Neural cell (in vitro differentiated cells): ENCODE data around the gene SUPT20HL2. TPM values are rescaled to one million over a fixed set of nuclear protein-coding genes. Genes with fewer than 3 reads are reported as not detected.

Experiments
- H2AFZ ChIP-seq: fragments of 200-600, 300-800 bp; sonication (generic), shearing (Covaris generic); 2 replicates; pipeline ENCODE4 v1.6.0; 2014; ENCODE audit warnings: low read depth, mild to moderate bottlenecking, antibody characterized with exemption, low read length, moderate library complexity
- H3F3A ChIP-seq: fragments of 200-600 bp; shearing (Covaris generic); 2 replicates; pipeline ENCODE4 v1.6.1; 2016; ENCODE audit warnings: mild to moderate bottlenecking, moderate library complexity, mixed read lengths, antibody characterized with exemption, low read length; ENCODE audit not compliant: insufficient read depth, poor library complexity, severe bottlenecking
- H3K27ac ChIP-seq: fragments of 200-600, 300-800 bp; sonication (generic), shearing (Covaris generic); 2 replicates; pipeline ENCODE4 v1.5.1; 2014; ENCODE audit warnings: mild to moderate bottlenecking, low read length, moderate library complexity
- H3K27me3 ChIP-seq: fragments of 300-800, 200-600 bp; sonication (generic), shearing (Covaris generic); 2 replicates; pipeline ENCODE4 v1.6.0; 2014; ENCODE audit warnings: mild to moderate bottlenecking, low read depth, low read length, moderate library complexity; ENCODE audit not compliant: insufficient read depth
- H3K36me3 ChIP-seq: fragments of 300-800, 200-600 bp; sonication (generic), shearing (Covaris generic); 2 replicates; pipeline ENCODE4 v1.5.1; 2014; ENCODE audit warnings: mild to moderate bottlenecking, antibody characterized with exemption, low read length, moderate library complexity; ENCODE audit not compliant: insufficient read depth
- H3K4me2 ChIP-seq: fragments of 300-800, 200-600 bp; sonication (generic), shearing (Covaris generic); 2 replicates; pipeline ENCODE4 v1.6.0; 2014; ENCODE audit warnings: mild to moderate bottlenecking, low read length
- H3K4me3 ChIP-seq: fragments of 300-800, 200-600 bp; sonication (generic), shearing (Covaris generic); 2 replicates; pipeline ENCODE4 v1.5.1; 2014; ENCODE audit warnings: mild to moderate bottlenecking, low read length, moderate library complexity
- H3K79me2 ChIP-seq: fragments of 200-600 bp; shearing (Covaris generic); replicated peaks from 2 replicates; pipeline ENCODE4 v1.6.0; 2014; ENCODE audit warnings: mild to moderate bottlenecking, low read length, moderate library complexity; ENCODE audit not compliant: insufficient read depth
- H3K9ac ChIP-seq: fragments of 300-800, 200-600 bp; sonication (generic), shearing (Covaris generic); 2 replicates; pipeline ENCODE4 v1.6.1; 2016; ENCODE audit warnings: mild to moderate bottlenecking, low read length, mixed read lengths
- H3K9me2 ChIP-seq: fragments of 200-600 bp; shearing (Covaris generic); 2 replicates; pipeline ENCODE4 v1.6.1; 2016; ENCODE audit warnings: mild to moderate bottlenecking, low read length, mixed read lengths; ENCODE audit not compliant: insufficient read depth
- H3K9me3 ChIP-seq: fragments of 200-600, 300-800 bp; sonication (generic), shearing (Covaris generic); 2 replicates; pipeline ENCODE4 v1.6.1; 2016; ENCODE audit warnings: mild to moderate bottlenecking, mixed run types, low read length, moderate library complexity, mixed read lengths
- H4K20me1 ChIP-seq: fragments of 200-600 bp; shearing (Covaris generic); 2 replicates; pipeline ENCODE4 v1.6.1; 2016; ENCODE audit warnings: mild to moderate bottlenecking, mixed run types; ENCODE audit not compliant: insufficient read depth
- CTCF ChIP-seq: fragments of 450-650 bp; IDR thresholded peaks from 2 replicates; pipeline ENCODE4 v1.5.1; 2014; ENCODE audit warnings: antibody characterized with exemption, mild to moderate bottlenecking, moderate library complexity; ENCODE audit not compliant: poor library complexity, severe bottlenecking
- EP300 ChIP-seq: fragments of 450-650 bp; conservative IDR thresholded peaks from 2 replicates; pipeline ENCODE4 v1.6.1; 2014; ENCODE audit warnings: antibody characterized with exemption, mild to moderate bottlenecking, moderate library complexity; ENCODE audit not compliant: poor library complexity, severe bottlenecking
- EZH2 ChIP-seq: fragments of 200-600, 300-800 bp; shearing (Covaris generic), sonication (generic); IDR thresholded peaks from 2 replicates; pipeline ENCODE4 v1.6.1; 2014; ENCODE audit warnings: antibody characterized with exemption, low read length, borderline replicate concordance, mild to moderate bottlenecking; ENCODE audit not compliant: insufficient read depth, poor library complexity, severe bottlenecking
- MXI1 ChIP-seq: fragments of 450-650 bp; conservative IDR thresholded peaks from 2 replicates; pipeline ENCODE4 v1.6.1; 2014; ENCODE audit warnings: antibody characterized with exemption, mild to moderate bottlenecking; ENCODE audit not compliant: poor library complexity, severe bottlenecking
- POLR2AphosphoS5 ChIP-seq: IDR thresholded peaks from 2 replicates; pipeline ENCODE4 v1.6.1; 2012
- RAD21 ChIP-seq: fragments of 450-650 bp; conservative IDR thresholded peaks from 2 replicates; pipeline ENCODE4 v1.6.1; 2014; ENCODE audit warnings: antibody characterized with exemption, mild to moderate bottlenecking, moderate library complexity
- REST ChIP-seq: IDR thresholded peaks from 2 replicates; pipeline ENCODE4 v1.6.1; 2012; ENCODE audit warnings: borderline replicate concordance
- TAF1 ChIP-seq: IDR thresholded peaks from 2 replicates; pipeline ENCODE4 v1.6.1; 2012; ENCODE audit warnings: low read depth
- polyA plus RNA-seq: library from polyadenylated mRNA; depleted of rRNA; stranded (reverse); fragments of >200 nt; gene quantifications from 2 replicates; pipeline ENCODE4 v1.2.3, GENCODE V29; 2014

The SUPT20HL2 gene
- polyA plus RNA-seq, 1 donor from 2014 or later: not detected

GRCh38 chrX:24340501-24340900 lies 26.6 kb upstream of the SUPT20HL2 start:
- Histone ChIP-seq H3K9me2 (no peaks in the 10 kb centered on the region), H3K36me3 (no peaks in the 10 kb centered on the region), H4K20me1 (no peaks in the 10 kb centered on the region), H3K4me2 (no peak overlapping the region), H3K27ac (no peak overlapping the region), H3K9ac (no peak overlapping the region), H3K79me2 (no peaks in the 10 kb centered on the region), H3K27me3 (no peaks in the 10 kb centered on the region), H3K9me3 (no peaks in the 10 kb centered on the region), H3K4me3 (no peak overlapping the region), H2AFZ (no peak overlapping the region), H3F3A (no peaks in the 10 kb centered on the region)
- TF ChIP-seq RAD21 (no peak), POLR2AphosphoS5 (no peak), EP300 (no peak), TAF1 (no peak), MXI1 (no peak), CTCF (no peak), REST (no peak), EZH2 (no peak)

DNA sequence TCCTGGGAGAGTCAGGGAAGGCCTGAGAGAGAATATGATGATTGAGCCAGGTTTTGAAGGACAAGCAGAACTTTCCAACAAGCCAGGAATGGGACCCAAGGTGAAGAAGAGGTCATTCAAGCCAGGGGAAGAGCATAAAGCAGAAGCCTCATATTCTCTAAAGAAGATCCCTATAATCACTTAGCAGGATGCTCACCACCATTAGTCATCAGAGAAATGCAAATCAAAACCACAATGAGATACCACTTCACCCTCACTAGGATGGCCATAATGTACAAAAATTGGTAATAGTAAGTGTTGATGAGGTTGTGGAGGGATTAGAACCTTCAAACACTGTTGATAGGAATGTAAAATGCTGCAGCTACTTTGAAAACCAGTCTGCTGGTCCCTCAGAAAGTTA lies 26.0 kb upstream of the SUPT20HL2 start:
- H3K4me2 ChIP-seq: no peak overlapping the region
- no peaks in the 10 kb centered on the region for H4K20me1 ChIP-seq
- H3K79me2 ChIP-seq: no peaks in the 10 kb centered on the region
- H3K36me3 ChIP-seq: no peaks in the 10 kb centered on the region
- no peak overlapping the region for H2AFZ ChIP-seq
- no peaks in the 10 kb centered on the region for H3K27me3 ChIP-seq
- H3K9me3 ChIP-seq: no peaks in the 10 kb centered on the region
- H3K9me2 ChIP-seq: no peaks in the 10 kb centered on the region
- no peak overlapping the region for H3K27ac ChIP-seq
- TF ChIP-seq REST (no peak), RAD21 (no peak)
- H3F3A ChIP-seq: no peaks in the 10 kb centered on the region
- H3K9ac ChIP-seq: no peak overlapping the region
- no peak overlapping the region for H3K4me3 ChIP-seq
